Measurements from ENCODE around the gene GIGYF2.
"Not testable (repeated sequence)": the region's sequence is repeated elsewhere in the genome, so short reads cannot be mapped to it uniquely, and the experiment has no call there.

GIGYF2 gene

DNA sequence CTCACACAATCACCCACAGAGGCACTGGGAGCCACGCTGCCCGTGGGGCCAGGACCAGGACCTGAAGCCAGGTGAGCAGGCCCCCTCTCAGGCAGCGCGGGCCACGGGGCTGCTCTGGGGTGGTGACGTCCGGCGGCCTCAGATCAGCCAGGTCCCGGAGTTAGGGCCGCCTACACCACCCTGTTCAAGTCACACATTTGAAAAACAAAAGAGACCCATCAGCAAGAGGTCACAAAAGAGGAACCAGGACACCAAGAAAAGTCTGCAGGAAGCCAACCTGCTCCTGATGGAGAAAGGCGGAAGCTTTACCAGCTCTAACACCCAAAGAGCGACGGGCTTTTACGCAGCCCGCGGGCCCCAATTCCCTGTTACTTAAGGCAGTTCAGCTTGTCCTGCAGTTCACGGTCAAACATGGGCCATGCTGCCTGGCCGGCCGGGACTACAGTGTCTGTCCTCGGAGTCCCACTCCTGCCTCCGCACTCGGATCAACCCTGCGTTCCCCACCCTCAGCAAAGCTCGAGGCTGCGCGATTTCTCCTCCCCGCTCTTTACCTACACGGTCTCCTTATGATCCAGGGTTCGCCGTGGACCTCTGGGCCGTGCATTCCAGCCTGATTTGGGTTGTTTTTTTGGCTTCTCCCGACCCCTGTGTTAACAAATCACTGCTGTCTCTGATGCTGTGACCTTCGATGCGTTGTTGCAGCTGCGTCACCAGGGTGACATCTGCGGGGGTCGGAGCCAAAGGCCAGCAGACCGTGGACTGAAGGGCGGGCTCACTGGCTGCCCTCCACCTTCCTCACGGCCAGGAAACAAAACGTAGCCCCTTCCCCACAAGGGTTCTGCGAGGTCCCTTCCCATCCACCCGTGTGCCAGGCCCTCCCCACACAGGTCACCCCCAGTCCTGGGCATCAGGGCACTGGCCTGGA lies 203.9 kb downstream of the GIGYF2 start (continued):
- TF ChIP-seq, protein P1, sequence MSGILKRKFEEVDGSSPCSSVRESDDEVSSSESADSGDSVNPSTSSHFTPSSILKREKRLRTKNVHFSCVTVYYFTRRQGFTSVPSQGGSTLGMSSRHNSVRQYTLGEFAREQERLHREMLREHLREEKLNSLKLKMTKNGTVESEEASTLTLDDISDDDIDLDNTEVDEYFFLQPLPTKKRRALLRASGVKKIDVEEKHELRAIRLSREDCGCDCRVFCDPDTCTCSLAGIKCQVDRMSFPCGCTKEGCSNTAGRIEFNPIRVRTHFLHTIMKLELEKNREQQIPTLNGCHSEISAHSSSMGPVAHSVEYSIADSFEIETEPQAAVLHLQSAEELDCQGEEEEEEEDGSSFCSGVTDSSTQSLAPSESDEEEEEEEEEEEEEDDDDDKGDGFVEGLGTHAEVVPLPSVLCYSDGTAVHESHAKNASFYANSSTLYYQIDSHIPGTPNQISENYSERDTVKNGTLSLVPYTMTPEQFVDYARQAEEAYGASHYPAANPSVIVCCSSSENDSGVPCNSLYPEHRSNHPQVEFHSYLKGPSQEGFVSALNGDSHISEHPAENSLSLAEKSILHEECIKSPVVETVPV (CRISPR knock-in tag; IDR thresholded peaks at IDR 0.05), result no peak
- TF ChIP-seq SNAI2 (CRISPR knock-in tag; IDR thresholded peaks at IDR 0.05) (no peak), ZNF70 (CRISPR knock-in tag; IDR thresholded peaks at IDR 0.05) (no peak), ZFP30 (CRISPR knock-in tag; IDR thresholded peaks at IDR 0.05) (no peak)

DNA sequence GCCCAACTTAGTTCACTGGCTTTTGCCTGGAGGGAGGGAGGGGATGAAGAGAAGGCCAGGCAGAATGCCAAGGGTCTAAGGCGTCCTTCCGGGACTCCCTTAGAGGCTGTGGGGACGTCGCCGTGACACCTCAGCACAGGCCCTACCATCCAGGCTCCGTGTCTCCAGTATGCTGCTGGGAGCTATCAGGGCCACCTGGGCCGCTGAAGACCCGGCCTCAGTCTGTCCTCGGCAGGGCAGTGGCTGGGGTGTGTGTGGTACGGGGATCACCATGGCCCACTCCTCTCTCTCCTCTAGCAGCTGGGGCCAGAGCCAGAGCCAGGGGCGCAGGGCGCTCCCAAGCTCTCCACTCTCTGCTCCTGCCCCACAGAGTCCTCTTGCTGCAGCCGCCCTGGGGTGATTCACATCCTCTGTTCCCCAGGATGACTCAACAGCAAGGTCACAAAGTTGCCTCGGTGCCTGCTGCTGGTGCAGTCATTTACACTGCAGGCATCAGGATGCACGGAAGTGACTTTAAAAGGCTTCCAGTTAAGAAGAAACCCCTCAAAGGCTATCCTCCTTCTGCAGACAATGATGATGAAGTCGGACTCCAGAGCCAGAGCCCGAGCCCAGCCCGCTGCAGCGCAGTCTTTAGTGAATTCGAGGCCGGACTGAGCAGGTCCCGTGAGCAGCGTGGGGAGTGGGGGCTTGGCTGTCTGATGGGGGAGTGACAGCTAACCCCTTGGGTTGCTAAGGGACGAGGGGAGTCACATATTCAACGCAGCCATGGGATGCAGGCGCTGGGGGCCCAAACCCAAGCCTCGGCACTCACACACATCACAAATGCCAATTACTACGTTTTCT lies 204.8 kb downstream of the GIGYF2 start:
- TF ChIP-seq ZNF565 (CRISPR knock-in tag; conservative IDR thresholded peaks at IDR 0.05; ENCODE audit: low read depth), result no peak
- ATAC-seq, result peak; percentile 98

DNA sequence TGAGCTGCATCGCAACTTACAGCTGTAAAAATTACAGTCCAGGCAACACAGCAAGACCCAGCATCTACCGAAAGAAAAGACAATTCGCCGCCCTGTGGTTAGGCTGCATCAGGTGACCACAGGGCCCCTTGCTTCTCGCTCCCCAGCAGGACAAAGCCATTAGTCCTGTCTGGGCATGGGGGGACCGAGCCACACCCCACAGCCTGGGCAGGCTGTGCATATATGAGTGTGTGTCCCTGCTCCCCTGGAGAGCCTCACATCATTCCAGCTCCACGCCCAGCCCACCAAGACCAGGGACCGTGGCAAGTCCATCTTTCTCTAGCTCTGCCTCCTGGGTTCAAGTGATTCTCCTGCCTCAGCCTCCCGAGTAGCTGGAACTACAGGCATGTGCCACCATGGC lies 206.9 kb downstream of the GIGYF2 start:
- TF ChIP-seq PPARA (CRISPR knock-in tag; IDR thresholded peaks at IDR 0.05; ENCODE audit: borderline replicate concordance), result no peak
- TF ChIP-seq ZNF8 (CRISPR knock-in tag; IDR thresholded peaks at IDR 0.05), result no peak
- TF ChIP-seq, protein P1 (CRISPR knock-in tag; IDR thresholded peaks at IDR 0.05), result no peak
- TF ChIP-seq, protein P2, sequence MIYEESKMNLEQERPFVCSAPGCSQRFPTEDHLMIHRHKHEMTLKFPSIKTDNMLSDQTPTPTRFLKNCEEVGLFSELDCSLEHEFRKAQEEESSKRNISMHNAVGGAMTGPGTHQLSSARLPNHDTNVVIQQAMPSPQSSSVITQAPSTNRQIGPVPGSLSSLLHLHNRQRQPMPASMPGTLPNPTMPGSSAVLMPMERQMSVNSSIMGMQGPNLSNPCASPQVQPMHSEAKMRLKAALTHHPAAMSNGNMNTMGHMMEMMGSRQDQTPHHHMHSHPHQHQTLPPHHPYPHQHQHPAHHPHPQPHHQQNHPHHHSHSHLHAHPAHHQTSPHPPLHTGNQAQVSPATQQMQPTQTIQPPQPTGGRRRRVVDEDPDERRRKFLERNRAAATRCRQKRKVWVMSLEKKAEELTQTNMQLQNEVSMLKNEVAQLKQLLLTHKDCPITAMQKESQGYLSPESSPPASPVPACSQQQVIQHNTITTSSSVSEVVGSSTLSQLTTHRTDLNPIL (CRISPR knock-in tag; IDR thresholded peaks at IDR 0.05; ENCODE audit: low read depth), result no peak
- no peak for TF ChIP-seq ZNF565 (CRISPR knock-in tag; conservative IDR thresholded peaks at IDR 0.05; ENCODE audit: low read depth)
- no peak for TF ChIP-seq ARNTL (CRISPR knock-in tag; IDR thresholded peaks at IDR 0.05; ENCODE audit: borderline replicate concordance, low read depth)
- no peak for TF ChIP-seq CSDC2 (CRISPR knock-in tag; IDR thresholded peaks at IDR 0.05)
- TF ChIP-seq TCF4 (CRISPR knock-in tag; IDR thresholded peaks at IDR 0.05; ENCODE audit: borderline replicate concordance), result no peak
- TF ChIP-seq ESRRG (CRISPR knock-in tag; IDR thresholded peaks at IDR 0.05), result no peak
- TF ChIP-seq TOX (CRISPR knock-in tag; IDR thresholded peaks at IDR 0.05; ENCODE audit: borderline replicate concordance), result no peak
- TF ChIP-seq, protein P3, sequence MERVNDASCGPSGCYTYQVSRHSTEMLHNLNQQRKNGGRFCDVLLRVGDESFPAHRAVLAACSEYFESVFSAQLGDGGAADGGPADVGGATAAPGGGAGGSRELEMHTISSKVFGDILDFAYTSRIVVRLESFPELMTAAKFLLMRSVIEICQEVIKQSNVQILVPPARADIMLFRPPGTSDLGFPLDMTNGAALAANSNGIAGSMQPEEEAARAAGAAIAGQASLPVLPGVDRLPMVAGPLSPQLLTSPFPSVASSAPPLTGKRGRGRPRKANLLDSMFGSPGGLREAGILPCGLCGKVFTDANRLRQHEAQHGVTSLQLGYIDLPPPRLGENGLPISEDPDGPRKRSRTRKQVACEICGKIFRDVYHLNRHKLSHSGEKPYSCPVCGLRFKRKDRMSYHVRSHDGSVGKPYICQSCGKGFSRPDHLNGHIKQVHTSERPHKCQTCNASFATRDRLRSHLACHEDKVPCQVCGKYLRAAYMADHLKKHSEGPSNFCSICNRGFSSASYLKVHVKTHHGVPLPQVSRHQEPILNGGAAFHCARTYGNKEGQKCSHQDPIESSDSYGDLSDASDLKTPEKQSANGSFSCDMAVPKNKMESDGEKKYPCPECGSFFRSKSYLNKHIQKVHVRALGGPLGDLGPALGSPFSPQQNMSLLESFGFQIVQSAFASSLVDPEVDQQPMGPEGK (CRISPR knock-in tag; IDR thresholded peaks at IDR 0.05; ENCODE audit: borderline replicate concordance), result no peak
- TF ChIP-seq, protein P4, sequence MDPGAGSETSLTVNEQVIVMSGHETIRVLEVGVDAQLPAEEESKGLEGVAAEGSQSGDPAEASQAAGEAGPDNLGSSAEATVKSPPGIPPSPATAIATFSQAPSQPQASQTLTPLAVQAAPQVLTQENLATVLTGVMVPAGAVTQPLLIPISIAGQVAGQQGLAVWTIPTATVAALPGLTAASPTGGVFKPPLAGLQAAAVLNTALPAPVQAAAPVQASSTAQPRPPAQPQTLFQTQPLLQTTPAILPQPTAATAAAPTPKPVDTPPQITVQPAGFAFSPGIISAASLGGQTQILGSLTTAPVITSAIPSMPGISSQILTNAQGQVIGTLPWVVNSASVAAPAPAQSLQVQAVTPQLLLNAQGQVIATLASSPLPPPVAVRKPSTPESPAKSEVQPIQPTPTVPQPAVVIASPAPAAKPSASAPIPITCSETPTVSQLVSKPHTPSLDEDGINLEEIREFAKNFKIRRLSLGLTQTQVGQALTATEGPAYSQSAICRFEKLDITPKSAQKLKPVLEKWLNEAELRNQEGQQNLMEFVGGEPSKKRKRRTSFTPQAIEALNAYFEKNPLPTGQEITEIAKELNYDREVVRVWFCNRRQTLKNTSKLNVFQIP (CRISPR knock-in tag; IDR thresholded peaks at IDR 0.05; ENCODE audit: borderline replicate concordance, low read depth), result no peak
- TF ChIP-seq BACH2 (CRISPR knock-in tag; IDR thresholded peaks at IDR 0.05; ENCODE audit: borderline replicate concordance), result no peak
- TF ChIP-seq ZC3H10 (CRISPR knock-in tag; IDR thresholded peaks at IDR 0.05), result no peak
- no peak for ATAC-seq

DNA sequence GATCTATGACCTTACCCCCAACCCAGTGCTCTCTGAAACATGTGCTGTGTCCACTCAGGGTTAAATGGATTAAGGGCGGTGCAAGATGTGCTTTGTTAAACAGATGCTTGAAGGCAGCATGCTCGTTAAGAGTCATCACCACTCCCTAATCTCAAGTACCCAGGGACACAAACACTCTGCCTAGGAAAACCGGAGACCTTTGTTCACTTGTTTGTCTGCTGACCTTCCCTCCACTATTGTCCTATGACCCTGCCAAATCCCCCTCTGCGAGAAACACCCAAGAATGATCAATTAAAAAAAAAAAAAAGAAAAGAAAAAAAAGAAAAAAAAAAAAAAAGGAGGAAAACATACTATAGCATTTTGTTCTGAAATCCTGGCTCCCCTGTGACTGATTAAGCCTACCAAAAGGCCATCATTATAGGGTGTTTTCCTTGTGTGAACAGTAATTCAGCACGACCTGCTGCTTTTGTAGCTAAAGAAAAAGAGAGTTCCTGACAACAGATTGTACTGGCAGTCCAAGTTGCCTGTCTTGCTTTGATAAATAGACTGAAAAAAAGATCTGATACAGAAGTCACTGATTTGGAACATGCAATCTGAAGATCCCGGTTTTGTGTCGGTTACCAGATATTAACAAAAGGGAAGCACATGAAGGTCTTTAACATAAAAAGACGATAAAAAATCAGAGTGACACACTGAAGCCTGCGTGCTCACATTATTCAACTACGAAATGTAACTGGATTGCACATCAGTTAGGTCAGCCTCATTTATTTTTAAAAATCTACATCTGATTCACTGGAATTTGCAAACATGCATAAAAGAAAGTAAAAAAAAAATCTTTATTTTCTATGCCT lies 210.0 kb downstream of the GIGYF2 start:
- ATAC-seq, result not testable (repeated sequence)

DNA sequence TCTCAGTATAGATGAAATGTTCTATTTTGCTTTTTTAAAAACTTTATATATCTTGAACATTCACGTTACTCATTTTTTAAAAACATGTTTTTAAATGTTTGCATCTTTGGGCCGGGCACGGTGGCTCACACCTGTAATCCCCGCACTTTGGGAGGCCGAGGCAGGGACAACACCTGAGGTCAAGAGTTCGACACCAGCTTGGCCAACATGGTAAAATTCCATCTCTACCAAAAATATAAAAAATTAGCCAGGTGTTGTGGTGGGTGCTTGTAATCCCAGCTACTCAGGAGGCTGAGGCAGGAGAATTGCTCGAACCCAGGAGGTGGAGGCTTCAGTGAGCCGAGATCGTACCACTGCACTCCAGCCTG lies 210.6 kb downstream of the GIGYF2 start:
- not testable (repeated sequence) for ATAC-seq

Measured in SK-N-SH treated with all-trans-retinoic acid at 6 μM for 48 hours (cell line).